Stimulated activated CD4-positive, alpha-beta T cell treated with anti-CD3 and anti-CD28 coated beads, Interleukin-1b, Interleukin-23, amount 100 ng/mL, for 24 hours (primary cell): Measurements from ENCODE around the gene COL26A1.

Experiments
- DNase-seq, 4 experiments: peaks; one replicate each; pipeline ENCODE4 v3.0.0-alpha.2; 2020; ENCODE audit warnings: low read depth in 4 of 4, low spot score in 1 of 4

Gene COL26A1

DNA sequence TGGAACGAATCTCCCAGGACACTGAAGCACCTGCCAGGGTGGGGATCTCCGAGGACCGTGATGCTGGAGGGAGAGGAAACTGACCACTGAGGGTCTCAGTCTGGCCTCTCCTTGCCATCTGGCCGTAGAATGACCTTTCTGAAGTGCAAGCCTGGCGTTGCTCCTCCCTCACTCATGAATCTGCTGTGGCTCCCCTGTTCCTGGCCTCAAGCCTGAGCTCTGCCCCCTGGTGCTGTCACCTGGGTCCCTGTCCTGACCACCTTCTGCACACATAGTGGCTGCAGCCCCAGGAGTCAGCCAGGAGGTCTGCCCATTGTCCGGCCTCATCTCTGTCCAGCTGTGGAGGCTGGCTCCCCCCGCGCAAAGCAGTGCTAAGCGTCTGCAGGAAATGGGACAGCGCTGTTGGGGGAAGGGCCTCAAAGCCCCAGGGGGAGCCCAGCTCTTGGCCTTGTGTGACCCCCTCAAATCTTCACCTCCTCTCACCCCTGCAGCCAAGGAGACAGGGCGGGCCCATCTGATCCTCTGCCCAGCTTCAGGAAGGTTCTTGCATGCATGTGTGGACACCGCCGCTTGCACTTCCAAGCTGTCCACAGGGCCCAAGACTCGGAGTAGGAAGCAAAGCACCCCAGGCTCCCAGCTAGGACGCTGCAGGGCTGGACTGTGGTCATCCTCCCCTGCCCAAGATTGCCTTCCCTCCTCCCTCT lies 200.7 kb downstream of the COL26A1 start:
- no peak for DNase-seq

- DNase-seq: no peak
Measured at GRCh38 chr7:101563943-101564777, 201.5 kb downstream of the COL26A1 start.

GRCh38 chr7:101564778-101565211 lies 202.1 kb downstream of the COL26A1 start:
- DNase-seq: no peak

- DNase-seq: no peak
Measured at GRCh38 chr7:101565601-101566209, 203.0 kb downstream of the COL26A1 start.

- no peak for DNase-seq
Measured at GRCh38 chr7:101567230-101567629, 204.6 kb downstream of the COL26A1 start.

GRCh38 chr7:101572156-101572555 lies 209.5 kb downstream of the COL26A1 start:
- DNase-seq: no peak

DNA sequence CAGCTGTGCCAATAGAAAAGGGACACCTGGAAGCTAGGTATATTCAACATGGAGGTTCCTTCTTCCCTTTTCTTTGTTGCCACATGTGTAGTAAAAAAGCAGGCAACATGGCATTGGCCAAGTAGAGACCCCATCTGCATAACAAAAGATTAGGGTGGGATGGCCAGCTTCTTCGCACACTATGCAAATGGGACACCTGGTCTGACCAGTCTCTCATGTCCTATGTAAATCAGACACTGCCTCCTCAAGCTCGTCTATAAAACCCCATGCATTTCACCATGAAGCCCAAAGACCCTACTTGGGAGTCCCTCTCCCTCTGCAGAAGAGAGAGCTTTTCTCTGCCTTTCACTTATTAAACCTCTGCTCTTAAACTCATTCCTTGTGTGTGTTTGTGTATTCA lies 212.5 kb downstream of the COL26A1 start:
- no peak for DNase-seq

DNA sequence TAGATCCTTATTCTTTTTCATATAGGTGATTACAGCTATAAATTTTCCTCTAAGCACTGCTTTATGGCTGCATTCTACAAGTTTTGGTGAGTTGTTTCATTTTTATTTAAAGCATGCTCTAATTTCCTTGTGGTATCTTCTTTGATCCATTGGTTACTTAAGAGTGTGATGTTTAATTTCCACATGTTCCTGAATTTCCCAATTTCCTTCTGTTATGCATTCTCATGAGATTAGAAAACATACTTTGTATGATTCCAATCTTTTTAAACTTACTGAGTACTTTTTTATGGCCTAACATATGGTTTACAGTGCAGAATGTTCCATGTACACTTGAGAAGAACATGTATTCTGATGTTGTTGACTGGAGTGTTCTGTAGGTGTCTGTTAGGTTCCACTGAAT lies 213.0 kb downstream of the COL26A1 start:
- DNase-seq: no peak

DNA sequence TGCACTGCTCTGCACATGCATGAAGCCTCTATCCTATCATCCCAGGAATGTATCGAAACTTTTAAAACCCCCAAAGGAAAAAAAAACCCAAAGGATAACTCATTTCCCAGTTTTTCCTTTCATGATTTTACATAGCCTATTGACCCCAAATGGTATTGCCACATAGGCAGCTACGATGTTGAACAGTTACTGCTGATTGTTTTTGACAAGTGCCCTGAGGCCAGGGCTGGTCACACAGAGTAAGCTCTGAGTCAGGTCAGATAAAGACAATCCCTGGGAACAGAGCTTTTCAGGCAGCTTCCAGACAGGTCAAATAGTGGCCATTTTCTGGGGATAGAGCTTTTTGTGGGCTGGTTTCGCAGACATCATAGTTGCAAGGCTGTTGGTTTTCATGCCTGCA lies 214.3 kb downstream of the COL26A1 start:
- no peak for DNase-seq

GRCh38 chr7:101578552-101578951 lies 215.9 kb downstream of the COL26A1 start:
- no peak for DNase-seq

DNA sequence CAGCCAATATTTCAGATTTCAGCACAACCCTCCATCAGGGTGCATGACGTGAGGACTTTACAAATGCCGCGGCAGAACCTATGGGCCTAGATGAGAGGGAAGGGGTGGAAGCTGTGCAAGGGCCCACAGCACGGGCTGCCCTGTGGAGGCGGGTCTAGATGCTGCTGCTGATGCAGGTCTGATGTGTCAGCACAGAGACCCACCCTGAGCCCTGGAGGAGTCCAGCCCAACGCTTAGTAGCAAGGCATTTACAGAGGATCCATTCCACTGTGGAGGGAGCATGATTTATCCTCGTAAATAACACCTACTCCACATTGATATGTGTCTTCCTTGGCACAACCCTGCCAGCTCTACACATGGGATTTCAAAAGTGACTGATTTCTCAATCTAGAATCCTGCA lies 217.9 kb downstream of the COL26A1 start:
- DNase-seq: no peak

GRCh38 chr7:101581891-101582290 lies 219.2 kb downstream of the COL26A1 start:
- DNase-seq: no peak

GRCh38 chr7:101582971-101583370 lies 220.3 kb downstream of the COL26A1 start:
- no peak for DNase-seq

DNA sequence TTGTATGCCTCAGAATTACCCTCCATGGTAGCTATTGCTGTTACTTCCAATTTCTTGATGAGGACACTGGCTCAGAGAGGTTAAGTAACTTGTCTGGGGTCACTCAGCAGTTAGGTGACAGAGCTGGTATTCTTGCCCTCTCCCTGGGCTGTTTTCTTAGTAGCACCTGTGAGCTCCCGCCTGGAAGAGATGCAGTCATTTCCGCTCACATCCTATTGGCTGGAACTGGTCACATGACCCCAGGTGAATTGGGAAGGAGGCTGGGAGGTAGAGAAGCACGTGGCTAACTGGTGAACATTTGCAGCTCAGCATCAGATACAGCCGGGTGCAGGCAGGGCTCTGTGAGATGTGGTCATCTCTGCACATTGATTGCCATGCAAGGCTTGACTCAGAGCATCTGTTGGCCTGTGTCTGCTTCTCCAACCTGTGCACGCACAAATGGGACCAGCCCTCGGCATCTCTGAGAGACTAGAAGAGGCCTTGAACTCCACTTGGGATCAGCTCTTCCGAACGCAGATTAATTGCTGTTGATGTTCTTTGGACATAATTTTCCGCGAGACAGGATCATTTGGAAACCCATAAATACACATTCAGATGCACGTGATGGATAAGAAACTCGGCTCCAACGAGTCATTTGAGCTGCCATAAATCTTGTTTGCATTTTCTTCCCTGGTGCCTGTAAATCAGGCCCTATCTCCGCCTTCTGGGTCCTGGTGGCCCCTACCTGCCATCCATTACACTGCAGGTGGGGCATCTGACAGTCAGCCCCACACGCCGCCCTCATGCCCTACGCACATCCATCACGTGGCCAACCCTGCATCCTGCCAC lies 223.6 kb downstream of the COL26A1 start:
- no peak for DNase-seq

DNA sequence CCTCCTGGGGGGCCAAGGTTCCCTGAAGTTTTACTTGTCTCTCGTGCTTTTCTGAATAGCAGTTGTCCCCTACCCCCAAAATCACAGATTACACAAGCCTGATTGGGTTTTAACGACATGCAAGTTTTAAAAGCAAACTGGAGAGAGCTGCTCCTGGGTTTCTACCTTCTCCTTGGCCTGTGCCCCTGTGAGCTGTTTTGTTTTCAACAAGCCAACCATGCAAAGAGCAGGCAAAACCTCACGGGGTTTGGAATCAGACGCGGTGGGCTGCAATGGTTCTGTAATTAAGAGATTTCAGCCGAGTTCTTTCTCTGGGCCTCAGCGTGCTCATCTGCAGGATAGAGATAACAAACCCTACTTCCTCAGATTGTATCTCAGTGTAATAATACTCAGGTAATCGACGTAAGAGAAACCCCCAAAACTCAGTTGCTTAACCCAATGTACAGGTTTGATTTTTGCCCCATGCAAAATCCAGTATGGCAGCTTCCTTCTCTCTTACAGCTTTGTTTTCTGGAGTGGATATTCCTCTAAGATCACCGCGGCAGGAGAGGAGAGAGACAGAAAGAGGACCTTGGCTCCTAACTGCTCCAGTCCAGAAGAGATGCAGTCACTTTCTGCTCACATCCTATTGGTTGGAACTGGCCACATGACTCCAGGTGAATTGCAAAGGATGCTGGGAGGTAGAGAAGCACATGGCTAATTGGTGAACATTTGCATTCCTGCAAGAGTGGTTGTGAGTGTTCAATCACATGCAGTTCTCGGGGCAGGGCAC lies 224.4 kb downstream of the COL26A1 start:
- DNase-seq: no peak

GRCh38 chr7:101588131-101588935 lies 225.7 kb downstream of the COL26A1 start:
- DNase-seq: no peak

- DNase-seq: no peak
Measured at GRCh38 chr7:101589052-101589451, 226.4 kb downstream of the COL26A1 start.

DNA sequence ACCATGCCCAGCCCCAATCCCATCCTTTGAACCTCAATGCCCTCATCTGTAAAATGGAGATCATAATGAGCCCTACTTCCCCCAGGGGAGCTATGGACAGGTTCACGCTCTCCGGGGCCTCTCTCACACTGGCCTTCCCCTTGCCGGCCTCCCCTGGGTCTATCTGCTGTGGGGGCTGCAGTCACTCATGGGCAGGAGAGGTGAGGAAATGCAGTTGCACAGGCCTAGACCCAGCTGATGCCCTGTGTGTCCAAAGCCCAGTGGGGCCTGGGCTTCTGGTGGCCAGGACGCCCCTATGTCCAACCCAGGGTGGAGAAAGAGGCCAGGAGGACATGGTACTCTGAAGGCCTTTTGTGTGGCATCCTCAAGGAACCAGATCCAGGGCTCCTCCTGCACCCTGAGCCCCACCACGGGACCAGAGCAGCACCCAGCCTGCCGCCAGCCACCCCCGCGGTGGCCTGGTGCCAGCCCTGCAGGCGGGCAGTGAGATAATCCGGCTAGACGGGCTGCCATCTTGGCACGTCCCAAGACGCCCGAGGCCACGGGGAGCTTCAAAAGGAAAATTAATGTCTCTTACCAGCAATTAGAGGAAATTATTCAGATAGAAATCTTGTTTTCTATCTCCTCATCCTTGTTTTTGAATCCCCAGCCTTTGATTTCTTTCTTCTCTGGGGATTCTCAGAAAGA lies 227.4 kb downstream of the COL26A1 start:
- DNase-seq: no peak
